Liver (tissue), 9 donors: Measurements from ENCODE around the gene CDK19. TPM values are rescaled to one million over a fixed set of nuclear protein-coding genes. Genes with fewer than 3 reads are reported as not detected.

Source experiments
- DNase-seq: peaks from one replicate; pipeline ENCODE4 v3.0.0-alpha.2; 2017; ENCODE audit warnings: low spot score
- H3K27ac ChIP-seq, 2 donors: one replicate each; pipeline ENCODE4 v1.7.0; 2013; ENCODE audit warnings: inconsistent platforms in 2 of 2, low read length in 2 of 2, control low read depth in 1 of 2, low read depth in 1 of 2, mild to moderate bottlenecking in 1 of 2
- H3K27me3 ChIP-seq, 4 donors: one replicate each; pipeline versions ENCODE4 v1.6.1 to v1.7.0; 2013; ENCODE audit warnings: low read length in 3 of 4, inconsistent platforms in 1 of 4, mild to moderate bottlenecking in 1 of 4, moderate library complexity in 1 of 4; ENCODE audit not compliant: control insufficient read depth in 4 of 4, insufficient read depth in 4 of 4
- H3K36me3 ChIP-seq, 4 donors: one replicate each; pipeline versions ENCODE4 v1.6.1 to v1.7.0; 2013; ENCODE audit warnings: low read length in 3 of 4, mild to moderate bottlenecking in 3 of 4, low read depth in 1 of 4, moderate library complexity in 1 of 4; ENCODE audit not compliant: control insufficient read depth in 4 of 4, insufficient read depth in 3 of 4
- H3K4me1 ChIP-seq, 4 donors: one replicate each; pipeline versions ENCODE4 v1.6.1 to v1.7.0; 2013; ENCODE audit warnings: low read length in 3 of 4, mild to moderate bottlenecking in 3 of 4, moderate library complexity in 1 of 4; ENCODE audit not compliant: control insufficient read depth in 4 of 4, insufficient read depth in 4 of 4
- H3K4me3 ChIP-seq, 3 donors: one replicate each; pipeline versions ENCODE4 v1.6.1 to v1.7.0; 2013; ENCODE audit warnings: low read length in 3 of 3, control low read depth in 1 of 3, low read depth in 1 of 3, mild to moderate bottlenecking in 1 of 3
- H3K9ac ChIP-seq, 2 donors: one replicate each; pipeline ENCODE4 v1.7.0; 2013; ENCODE audit warnings: low read length in 2 of 2, mild to moderate bottlenecking in 2 of 2, moderate library complexity in 2 of 2, control low read depth in 1 of 2, low read depth in 1 of 2
- H3K9me3 ChIP-seq, 4 donors: one replicate each; pipeline versions ENCODE4 v1.6.1 to v1.7.0; 2013; ENCODE audit warnings: low read length in 3 of 4; ENCODE audit not compliant: control insufficient read depth in 4 of 4
- ATF3 ChIP-seq: IDR thresholded peaks from 2 replicates; pipeline ENCODE4 v1.6.1; 2016; ENCODE audit warnings: antibody characterized with exemption
- CTCF ChIP-seq: fragments of 150-350 bp; IDR thresholded peaks from 2 replicates; pipeline ENCODE4 v1.5.1; 2017; ENCODE audit warnings: improper control_type of control experiment, low read depth, low read length; ENCODE audit not compliant: missing input control
- EGR1 ChIP-seq, 2 donors: IDR thresholded peaks; 2 replicates each; pipeline ENCODE4 v1.6.1; 2016 to 2018; ENCODE audit warnings: antibody characterized with exemption in 2 of 2, low read depth in 2 of 2
- FOXA1 ChIP-seq: IDR thresholded peaks from 2 replicates; pipeline ENCODE4 v1.6.1; 2016; ENCODE audit warnings: antibody characterized with exemption
- FOXA2 ChIP-seq: IDR thresholded peaks from 2 replicates; pipeline ENCODE4 v1.6.1; 2016; ENCODE audit warnings: antibody characterized with exemption
- GABPA ChIP-seq, 2 donors: IDR thresholded peaks in 1 of 2; conservative IDR thresholded peaks in 1 of 2; 2 replicates each; pipeline ENCODE4 v1.6.1; 2016; ENCODE audit warnings: antibody characterized with exemption in 2 of 2, mild to moderate bottlenecking in 1 of 2, moderate library complexity in 1 of 2
- HNF4A ChIP-seq, 2 donors: conservative IDR thresholded peaks; 2 replicates each; pipeline ENCODE4 v1.6.1; 2016; ENCODE audit warnings: antibody characterized with exemption in 2 of 2, mild to moderate bottlenecking in 2 of 2
- HNF4G ChIP-seq: IDR thresholded peaks from 2 replicates; pipeline ENCODE4 v1.6.1; 2016; ENCODE audit warnings: antibody characterized with exemption
- JUND ChIP-seq, 2 donors: IDR thresholded peaks; 2 replicates each; pipeline ENCODE4 v1.6.1; 2016; ENCODE audit warnings: antibody characterized with exemption in 2 of 2
- MAX ChIP-seq: IDR thresholded peaks from 2 replicates; pipeline ENCODE4 v1.6.1; 2016; ENCODE audit warnings: antibody characterized with exemption
- NR2F2 ChIP-seq: IDR thresholded peaks from 2 replicates; pipeline ENCODE4 v1.6.1; 2016; ENCODE audit warnings: antibody characterized with exemption
- RAD21 ChIP-seq, 2 donors: IDR thresholded peaks; 2 replicates each; pipeline ENCODE4 v1.6.1; 2016; ENCODE audit warnings: antibody characterized with exemption in 2 of 2, mild to moderate bottlenecking in 2 of 2
- RXRA ChIP-seq, 2 donors: IDR thresholded peaks; 2 replicates each; pipeline ENCODE4 v1.6.1; 2017 to 2018; ENCODE audit warnings: antibody characterized with exemption in 2 of 2, mild to moderate bottlenecking in 1 of 2
- SP1 ChIP-seq: IDR thresholded peaks from 2 replicates; pipeline ENCODE4 v1.6.1; 2018; ENCODE audit warnings: antibody characterized with exemption, mild to moderate bottlenecking
- TAF1 ChIP-seq: conservative IDR thresholded peaks from 2 replicates; pipeline ENCODE4 v1.6.1; 2016; ENCODE audit warnings: antibody characterized with exemption, mild to moderate bottlenecking
- YY1 ChIP-seq: IDR thresholded peaks from 2 replicates; pipeline ENCODE4 v1.6.1; 2016; ENCODE audit warnings: antibody characterized with exemption, mild to moderate bottlenecking
- WGBS: extraction: QIAGEN DNeasy Blood & Tissue Kit; methylation state at CpG from one replicate; pipeline ENCODE4 v1.1.7; 2013; 5-methylcytosine and 5-hydroxymethylcytosine counted together
- polyA plus RNA-seq, 2 donors: library from polyadenylated mRNA; stranded (reverse) in 1 of 2; unstranded in 1 of 2; fragments of 200-250 nt in 1 of 2; fragments of >200 nt in 1 of 2; fragmentation: Nextera tagmentation in 1 of 2; extraction: Ambion mirVana in 1 of 2; gene quantifications; one replicate each; pipeline versions ENCODE4 v1.2.1 to v1.2.3, GENCODE V29; 2013 to 2015
- total RNA-seq, 2 donors: library from RNA; depleted of rRNA; stranded (reverse); fragments of >200 nt; gene quantifications; one replicate each; pipeline ENCODE4 v1.2.3, GENCODE V29; 2014
- TF ChIP-seq, protein P1 (sequence below): IDR thresholded peaks from 2 replicates; pipeline ENCODE4 v1.6.1; 2016; ENCODE audit warnings: antibody characterized with exemption, mild to moderate bottlenecking
- TF ChIP-seq, protein P2 (sequence below): IDR thresholded peaks from 2 replicates; pipeline ENCODE4 v1.6.1; 2016; ENCODE audit warnings: antibody characterized with exemption
- donor health status: healthy.
- donor health status: healthy.
- donor health status: healthy.
- donor health status: healthy.
- donor health status: healthy.

CDK19 gene
- total and polyA plus RNA-seq, 4 donors: 1.8 to 7.6 (median 3.9) TPM

DNA sequence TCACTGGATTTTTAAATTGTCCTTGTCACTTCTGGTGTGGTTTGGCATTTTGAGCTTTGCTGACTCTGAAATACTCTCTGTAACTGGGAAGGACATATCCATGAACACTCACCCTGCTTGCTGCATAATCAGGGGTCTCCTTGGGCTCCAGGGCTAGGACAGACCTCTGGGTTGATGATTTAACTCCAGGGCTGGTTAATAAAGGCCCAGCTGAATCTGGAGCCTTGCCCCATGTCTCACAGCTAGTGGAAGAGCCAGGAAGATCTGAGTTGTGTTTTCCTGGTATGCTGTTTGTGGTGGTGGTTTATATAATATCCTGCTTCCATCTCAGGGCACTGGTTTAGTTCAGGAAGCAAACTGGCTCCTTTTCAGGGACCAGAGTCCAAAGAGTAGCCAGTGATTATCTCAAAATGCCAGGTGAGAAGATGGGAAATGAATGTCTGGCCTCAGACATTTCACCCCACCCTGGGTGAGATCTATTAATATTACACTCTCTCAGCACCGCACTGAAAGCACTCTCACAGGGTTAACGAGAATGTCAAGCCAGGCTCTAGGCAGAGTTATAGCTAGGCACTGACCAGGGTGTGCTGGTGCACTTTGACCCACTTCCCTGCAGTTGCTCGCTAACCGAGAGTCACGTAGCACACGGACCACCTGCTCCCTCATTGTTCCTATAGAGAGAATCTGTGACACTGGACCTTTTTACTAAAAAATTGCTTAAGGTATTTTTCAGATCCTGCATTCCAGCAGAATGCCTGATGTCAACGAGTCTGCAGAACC lies 248.7 kb downstream of the CDK19 start:
- no peaks in the 10 kb centered on the region for H3K27me3 ChIP-seq
- no peaks in the 10 kb centered on the region for H3K9me3 ChIP-seq
- H3K27ac ChIP-seq: peak overlapping the region; percentile 54 to 79
- TF ChIP-seq SP1: peak; percentile 93
- TF ChIP-seq HNF4A (conservative IDR thresholded peaks at IDR 0.05): peak; percentile 82 to 84
- TF ChIP-seq TAF1: peak; percentile 21
- no peak for TF ChIP-seq FOXA2
- peak; percentile 59 for TF ChIP-seq MAX
- no peak for TF ChIP-seq ATF3
- TF ChIP-seq YY1: peak; percentile 64
- TF ChIP-seq GABPA (IDR thresholded peaks at IDR 0.05 in 1 of 2, conservative IDR thresholded peaks at IDR 0.05 in 1 of 2): no peak
- TF ChIP-seq, protein P1, sequence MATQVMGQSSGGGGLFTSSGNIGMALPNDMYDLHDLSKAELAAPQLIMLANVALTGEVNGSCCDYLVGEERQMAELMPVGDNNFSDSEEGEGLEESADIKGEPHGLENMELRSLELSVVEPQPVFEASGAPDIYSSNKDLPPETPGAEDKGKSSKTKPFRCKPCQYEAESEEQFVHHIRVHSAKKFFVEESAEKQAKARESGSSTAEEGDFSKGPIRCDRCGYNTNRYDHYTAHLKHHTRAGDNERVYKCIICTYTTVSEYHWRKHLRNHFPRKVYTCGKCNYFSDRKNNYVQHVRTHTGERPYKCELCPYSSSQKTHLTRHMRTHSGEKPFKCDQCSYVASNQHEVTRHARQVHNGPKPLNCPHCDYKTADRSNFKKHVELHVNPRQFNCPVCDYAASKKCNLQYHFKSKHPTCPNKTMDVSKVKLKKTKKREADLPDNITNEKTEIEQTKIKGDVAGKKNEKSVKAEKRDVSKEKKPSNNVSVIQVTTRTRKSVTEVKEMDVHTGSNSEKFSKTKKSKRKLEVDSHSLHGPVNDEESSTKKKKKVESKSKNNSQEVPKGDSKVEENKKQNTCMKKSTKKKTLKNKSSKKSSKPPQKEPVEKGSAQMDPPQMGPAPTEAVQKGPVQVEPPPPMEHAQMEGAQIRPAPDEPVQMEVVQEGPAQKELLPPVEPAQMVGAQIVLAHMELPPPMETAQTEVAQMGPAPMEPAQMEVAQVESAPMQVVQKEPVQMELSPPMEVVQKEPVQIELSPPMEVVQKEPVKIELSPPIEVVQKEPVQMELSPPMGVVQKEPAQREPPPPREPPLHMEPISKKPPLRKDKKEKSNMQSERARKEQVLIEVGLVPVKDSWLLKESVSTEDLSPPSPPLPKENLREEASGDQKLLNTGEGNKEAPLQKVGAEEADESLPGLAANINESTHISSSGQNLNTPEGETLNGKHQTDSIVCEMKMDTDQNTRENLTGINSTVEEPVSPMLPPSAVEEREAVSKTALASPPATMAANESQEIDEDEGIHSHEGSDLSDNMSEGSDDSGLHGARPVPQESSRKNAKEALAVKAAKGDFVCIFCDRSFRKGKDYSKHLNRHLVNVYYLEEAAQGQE: peak; percentile 60
- no peak for TF ChIP-seq CTCF
- no peak for TF ChIP-seq FOXA1
- peak in 1 of 2 donors; percentile 44 for TF ChIP-seq JUND (IDR thresholded peaks at IDR 0.05)
- TF ChIP-seq, protein P2, sequence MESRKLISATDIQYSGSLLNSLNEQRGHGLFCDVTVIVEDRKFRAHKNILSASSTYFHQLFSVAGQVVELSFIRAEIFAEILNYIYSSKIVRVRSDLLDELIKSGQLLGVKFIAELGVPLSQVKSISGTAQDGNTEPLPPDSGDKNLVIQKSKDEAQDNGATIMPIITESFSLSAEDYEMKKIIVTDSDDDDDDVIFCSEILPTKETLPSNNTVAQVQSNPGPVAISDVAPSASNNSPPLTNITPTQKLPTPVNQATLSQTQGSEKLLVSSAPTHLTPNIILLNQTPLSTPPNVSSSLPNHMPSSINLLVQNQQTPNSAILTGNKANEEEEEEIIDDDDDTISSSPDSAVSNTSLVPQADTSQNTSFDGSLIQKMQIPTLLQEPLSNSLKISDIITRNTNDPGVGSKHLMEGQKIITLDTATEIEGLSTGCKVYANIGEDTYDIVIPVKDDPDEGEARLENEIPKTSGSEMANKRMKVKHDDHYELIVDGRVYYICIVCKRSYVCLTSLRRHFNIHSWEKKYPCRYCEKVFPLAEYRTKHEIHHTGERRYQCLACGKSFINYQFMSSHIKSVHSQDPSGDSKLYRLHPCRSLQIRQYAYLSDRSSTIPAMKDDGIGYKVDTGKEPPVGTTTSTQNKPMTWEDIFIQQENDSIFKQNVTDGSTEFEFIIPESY: no peak
- peak in 1 of 2 donors; percentile 18 for TF ChIP-seq RAD21 (IDR thresholded peaks at IDR 0.05)
- no peak for TF ChIP-seq EGR1 (IDR thresholded peaks at IDR 0.05; ENCODE audit: low read depth in 2 of 2)
- peak; percentile 84 for TF ChIP-seq HNF4G
- TF ChIP-seq RXRA (IDR thresholded peaks at IDR 0.05): peak; percentile 83 to 92
- TF ChIP-seq NR2F2: no peak
- 27% methylated on average over 7 of the region's 7 CpGs for WGBS
- peak overlapping the region in 1 of 2 donors; percentile 23 for H3K9ac ChIP-seq
- H3K36me3 ChIP-seq: no peaks in the 10 kb centered on the region
- DNase-seq: no peak
- peaks cover 7 to 25% (median 18%) of the 10 kb centered on the region in 4 donors for H3K4me1 ChIP-seq
- no peak overlapping the region for H3K4me3 ChIP-seq
